ENCODE results near the gene ERBB4.

ERBB4 gene

DNA sequence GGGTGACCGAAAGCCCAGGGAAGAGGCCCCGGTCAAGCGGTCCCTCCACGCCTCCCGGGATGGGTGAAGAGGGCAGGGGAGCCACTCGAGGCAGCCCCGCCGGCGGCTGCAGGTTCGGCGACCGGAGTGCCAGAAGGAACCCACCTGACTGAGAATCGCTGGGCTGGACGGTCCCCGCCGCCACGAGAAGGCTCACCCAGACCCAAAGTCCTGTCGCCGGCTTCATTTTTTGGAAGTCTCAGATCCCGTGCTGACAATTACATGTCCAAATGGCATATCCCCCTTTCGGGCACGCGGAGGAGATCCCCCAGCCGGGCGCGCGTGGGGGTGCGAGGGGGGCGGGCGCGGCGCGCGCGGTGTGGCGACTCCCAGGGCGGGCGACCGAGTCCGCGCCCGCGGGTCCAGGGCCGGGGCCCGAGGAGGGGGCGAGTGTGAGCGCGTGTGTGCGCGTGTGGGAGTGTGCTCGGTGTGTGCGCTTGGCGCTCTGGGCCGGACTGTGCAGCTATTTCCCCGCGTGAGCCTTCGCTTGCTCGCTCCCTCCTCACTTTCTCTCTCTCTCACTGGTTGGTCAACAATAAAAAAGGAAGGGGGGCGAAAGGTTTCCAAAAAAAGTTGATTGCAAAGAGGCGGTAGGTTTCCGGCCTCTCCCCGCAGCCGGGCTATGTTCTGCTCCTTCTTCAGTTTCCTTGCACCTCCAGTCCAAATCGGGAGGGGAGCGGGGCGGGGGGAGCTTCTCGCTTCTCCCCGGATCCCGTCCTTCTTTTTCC lies at the start of gene ERBB4:
ERBB4 (minus strand) TSS at position 498 of the 767 bp plus-strand sequence; CDS start at position 226, 272 bp downstream.
- peak; percentile 55 for DNase-seq

DNA sequence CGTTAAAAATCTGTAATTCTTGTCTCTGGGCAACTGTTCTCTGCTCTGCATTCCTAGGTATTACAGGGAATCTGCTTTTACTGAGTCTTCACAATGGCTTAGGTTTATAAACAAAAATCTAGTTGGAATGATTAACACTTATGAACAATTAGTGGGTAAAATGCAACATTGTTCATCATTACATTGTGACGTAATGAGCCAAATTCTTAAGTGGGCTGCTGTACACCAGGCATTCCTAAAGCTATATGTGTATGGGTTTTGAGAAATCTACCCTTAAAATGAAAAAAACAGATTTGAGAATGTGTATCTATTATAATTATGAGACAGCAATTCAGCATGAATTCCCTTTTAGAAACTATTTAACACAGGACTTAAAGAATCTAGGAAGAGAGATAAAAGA lies 41.5 kb upstream of the ERBB4 start:
- DNase-seq: no peak

DNA sequence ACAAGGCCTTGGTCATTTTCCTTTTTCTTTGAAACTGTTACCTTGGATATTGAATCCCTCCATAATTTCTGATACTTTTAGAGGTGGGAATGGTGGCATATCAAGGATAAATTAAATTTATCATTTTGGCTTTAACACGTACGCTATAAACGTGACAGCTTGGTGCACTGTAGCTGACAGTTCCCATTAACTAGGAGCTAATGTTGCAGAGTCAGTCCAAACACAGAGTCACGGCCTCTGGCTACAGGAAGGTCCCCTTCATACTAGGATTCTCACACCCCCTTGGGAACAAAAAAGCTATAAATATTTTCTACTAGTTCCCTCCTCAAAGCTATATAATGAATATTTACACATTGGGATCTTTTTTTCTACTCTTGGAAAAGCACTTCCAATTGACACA lies 17.7 kb upstream of the ERBB4 start:
- no peak for DNase-seq

DNA sequence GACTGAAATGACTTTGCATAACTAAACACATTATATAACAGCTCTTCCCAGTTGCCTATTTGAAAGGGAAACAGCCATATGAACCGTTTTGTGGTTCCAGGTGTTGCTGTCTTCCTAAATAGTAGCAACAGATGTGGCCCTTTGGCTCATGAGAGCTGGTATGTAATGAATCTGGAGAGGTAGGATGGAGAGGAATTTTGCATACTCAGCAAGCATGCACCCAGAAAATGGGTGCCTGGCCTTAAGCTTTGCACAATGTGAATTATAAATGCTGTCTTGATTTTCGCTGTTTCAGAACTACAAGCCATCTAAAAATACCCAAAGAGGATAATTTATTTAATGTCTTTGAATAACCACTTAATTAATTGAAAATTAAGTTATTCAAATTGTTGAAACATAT lies 15.6 kb upstream of the ERBB4 start:
- no peak for DNase-seq

DNA sequence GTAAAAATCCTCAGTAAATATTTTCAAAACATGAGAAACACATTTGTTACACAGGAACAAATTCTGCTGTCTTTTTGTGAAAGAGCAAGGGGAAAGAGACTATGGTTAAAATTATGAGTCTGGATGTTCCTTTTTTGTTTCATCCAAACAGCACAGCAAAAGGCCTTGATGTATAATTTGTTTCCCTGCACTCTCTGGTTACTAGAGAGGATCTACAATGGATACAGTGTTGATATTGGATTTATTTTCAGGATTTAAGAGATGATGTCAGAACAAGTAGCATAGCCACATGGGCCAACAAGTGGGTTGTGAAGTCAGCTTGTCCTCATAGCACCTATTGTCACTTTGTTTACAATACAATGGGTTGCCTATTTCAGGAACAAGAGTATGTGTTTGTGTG lies 11.3 kb upstream of the ERBB4 start:
- DNase-seq: peak; percentile 18

DNA sequence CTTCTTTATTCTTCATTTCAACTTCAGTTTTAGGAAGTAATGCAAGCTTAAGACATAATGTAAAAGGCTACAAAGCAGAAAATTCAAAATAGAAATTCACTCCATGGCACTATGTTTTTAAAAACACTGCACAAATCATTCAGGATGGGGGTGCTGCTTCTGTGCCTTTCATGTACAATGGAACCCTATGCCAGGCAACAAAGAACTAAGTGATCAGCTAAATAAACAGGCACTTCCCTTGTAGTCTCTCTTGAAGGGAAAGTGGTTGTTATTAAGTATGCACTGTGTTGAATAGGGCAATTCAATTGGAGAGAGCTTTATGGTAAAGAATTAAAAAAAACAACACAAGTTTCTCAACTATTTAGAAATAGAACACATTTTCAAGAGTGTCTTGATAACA lies 10.9 kb upstream of the ERBB4 start:
- peak; percentile 25 for DNase-seq

DNA sequence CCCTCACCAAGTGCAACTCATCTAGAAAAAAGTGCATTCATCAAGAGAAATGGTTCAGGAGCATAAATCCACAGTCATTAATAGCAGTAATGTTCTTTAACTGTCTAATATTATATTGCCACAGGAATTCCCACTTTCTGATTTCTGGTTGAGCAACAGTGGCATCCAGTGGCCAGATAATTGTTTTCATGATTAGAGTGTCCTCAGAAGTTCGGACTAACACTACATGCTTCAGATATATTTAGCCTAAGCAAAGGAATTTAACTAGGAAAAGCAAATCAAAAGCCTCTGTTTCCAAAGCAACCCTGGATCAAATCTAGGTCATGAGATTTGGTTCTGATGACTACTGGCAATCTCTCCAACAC lies 9.8 kb upstream of the ERBB4 start:
- DNase-seq: peak; percentile 12

DNA sequence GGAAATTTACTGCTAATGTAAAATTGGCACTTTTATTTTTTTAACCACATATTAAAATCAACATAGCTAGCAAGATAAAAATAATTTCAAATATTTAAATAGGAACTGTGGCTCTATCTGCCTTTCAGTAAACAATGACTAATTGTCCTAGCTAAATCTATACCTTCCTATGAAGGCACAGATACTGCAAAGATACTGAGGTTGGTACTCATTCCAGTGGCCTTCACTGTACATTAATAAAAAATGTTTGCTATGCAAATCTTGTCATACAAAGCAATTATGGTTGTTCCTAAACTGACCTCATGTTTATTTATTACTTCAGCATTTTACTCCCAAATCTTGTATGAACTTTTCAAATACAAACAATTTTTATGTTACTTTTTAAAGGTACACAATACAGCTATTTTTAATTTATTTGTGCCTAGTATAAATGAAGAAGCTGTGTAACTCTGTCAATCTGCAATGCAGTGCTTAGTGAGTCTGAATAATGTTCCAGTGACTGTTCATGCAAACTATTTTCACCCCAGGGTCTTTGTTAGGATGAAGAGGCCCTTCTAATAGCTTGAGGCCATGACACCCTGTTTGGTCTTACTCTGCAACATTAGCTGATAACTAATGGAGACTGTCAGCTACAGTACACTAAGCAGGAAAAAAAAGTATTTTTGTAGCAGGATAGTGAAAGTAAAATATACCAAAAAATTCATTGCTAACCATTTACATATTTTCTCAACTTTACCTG lies 9.3 kb upstream of the ERBB4 start:
- DNase-seq: no peak

DNA sequence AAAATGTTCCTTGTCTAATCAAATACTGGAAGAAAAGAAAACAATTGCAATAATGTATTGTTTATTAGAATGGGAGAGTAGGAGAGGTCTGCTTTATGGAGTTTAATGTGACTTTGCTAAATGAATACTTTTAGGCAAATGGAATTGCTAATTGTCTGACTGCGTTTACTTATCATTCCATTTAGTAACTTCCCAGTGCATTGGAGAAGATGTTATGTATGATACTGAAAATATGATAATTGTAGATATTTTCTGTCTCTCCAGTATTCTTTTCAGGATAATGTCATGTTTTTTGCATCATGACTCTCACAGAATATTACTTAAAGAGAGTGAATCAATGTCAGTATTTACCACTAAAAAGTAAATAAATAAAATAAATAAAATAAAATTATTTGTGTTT lies 8.1 kb upstream of the ERBB4 start:
- no peak for DNase-seq

DNA sequence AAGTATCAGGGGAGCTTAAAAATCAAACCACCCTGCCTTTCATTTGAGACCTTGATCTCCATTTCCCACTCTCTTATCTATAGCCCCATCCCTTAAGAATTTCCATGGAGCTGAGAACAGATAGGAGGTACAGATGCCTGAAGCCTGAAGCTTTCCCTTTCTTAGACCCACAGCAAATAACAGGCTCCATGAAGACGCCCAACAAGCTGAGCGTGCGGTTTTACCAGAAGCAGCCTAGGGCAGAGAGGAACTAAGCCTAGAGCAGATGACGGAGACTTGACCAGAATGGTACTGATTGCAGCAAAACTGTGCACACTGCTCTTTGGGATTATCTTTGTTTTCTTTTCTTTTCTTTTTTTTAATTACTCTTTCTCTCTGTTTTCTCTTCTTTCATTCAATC lies 1.7 kb upstream of the ERBB4 start:
- no peak for DNase-seq

DNA sequence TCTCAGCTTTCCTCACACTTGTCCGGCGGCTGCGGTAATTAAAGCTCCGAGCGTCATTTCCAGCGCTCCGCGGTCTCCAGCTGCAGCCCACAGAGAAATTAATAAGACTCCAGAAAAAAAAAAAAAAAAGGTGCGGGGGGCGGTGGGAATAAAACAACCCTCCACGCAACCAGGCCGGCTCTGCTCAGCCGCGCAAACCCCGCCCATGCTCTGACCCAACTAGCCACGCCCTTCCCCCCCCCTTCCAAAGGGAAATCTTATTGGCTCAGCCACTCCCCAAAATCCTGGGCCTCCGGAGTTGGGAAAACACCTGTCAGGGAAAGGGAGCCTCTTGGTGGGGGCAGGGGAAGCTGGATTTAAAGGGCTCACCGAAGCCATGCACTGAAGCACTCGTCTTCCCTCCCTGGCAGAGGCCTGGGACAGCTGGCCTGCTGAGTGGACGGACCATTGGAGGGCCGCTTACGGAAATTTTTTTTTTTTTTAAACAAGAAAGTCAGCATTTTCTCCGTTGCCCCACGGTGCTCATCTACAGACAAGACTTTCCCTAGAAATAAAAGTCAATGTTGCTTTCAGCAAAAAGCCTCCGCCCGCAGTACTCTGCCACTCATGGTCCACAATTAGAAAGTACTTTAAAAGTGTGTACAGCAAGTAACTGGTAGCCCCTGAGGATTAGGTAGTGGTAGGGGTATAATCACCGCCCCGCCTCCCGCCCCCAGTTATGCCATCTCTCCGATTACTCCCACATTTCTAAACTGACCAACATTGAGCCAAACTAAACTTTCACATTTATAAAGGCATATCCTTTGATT lies 674 bp upstream of the ERBB4 start:
- DNase-seq: peak; percentile 80

DNA sequence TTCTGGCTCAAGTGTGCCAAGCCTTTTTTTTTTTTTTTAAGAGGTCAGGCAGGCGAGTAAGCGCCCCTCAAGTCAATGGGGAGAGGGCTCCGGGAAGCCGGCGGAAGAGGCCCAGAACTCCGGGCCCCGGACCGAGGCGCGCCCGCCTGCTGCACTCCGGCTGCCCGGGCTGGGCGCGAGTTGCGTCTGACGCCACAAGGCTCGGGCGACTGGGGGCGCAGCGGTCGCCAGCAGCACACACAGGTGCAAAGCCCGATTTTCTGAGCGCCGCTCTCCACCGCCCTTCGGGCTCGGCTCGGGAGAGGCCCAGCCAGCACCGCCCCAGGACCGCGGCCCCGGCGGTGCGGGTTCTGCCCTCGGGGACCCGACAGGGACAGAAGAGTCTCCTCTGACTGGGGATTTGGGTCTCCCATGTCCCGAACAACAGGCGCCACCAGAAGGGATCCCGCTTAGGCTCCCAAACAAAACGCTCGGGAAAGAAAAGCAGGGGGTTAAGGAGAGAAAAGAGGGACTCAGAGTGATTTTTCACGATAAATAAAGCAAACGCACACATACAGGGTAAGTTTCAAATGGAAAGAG lies 787 bp downstream of the ERBB4 start:
- peak; percentile 47 for DNase-seq

DNA sequence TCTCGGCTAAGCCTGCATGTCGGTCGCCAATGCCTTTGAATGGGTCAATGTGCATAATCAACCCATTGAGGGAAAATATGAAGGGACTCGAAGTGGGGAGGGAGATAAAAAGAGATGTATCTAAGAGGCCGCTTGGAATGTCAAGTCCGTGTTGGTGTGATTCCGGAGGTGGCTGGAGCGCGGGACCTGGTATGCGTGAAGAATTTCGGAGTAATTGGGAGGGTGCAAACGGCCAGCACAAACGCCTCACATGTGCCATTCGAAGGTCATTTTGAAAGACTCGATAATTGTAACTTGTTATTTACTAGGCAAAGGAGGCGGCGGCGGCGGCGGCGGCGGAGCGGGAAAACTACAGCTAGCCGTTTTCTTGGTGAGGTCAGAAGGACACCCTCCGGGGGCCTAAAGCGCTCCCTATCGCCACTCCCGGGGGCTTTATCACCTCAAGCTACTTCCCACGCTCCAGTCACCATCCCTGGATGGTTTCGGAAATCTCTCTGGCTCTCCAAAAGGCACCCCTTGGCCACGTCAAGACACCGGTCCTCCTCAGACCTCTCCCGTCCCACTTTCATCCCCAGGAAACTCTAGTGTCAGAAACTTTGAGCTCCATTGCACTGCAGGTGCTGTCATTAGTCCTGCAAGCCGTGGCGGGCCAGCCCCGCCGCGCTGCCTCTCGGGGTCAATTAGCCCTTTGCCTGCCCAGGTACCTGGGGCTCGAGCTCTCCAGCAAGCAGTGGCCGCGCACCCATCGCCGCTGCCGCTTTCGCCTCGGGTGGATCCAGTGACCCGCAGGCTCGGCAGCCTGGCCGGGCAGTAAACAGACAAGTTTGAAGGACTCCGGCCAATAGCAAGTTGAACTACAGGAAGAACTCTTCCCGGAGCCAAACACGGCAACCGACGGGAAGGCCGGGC lies 1.5 kb downstream of the ERBB4 start:
- DNase-seq: peak; percentile 42

DNA sequence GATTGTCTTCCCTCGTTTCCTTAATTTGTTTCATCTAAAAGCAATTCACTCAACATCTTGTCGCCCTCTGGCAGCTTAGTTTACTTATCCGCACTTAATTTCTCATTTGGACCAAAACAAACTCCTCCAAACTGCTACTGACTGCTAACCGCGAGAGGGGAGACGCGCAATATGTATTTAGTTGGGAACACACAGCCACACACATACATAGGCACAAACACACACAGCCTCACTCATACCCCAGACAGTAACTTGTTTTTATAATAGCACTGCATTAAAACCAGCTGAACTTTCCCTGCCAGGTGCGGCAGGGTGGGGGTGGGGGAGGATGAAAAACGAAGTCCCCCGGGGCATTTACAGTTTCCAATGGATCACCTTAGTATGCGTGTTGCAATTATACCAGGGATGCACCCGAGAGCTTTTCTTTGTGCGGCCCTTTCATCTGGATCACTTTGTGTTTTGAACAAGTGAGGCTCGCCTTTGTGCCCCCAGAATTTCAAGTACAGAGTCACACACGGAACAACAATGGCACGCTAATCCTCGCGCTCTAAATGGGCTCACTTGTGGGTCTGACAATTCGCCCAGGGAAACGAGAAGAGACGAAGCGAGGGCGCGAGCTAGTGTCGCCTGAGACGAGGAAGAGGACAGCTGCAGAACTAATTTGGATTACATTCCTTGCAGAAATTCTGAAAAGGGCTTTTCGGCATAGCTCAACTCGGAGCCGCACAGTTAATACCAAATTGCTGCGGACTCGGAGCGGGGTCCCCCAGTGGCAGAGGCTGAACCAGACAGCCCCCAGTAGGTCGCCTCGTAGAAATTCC lies 2.4 kb downstream of the ERBB4 start:
- peak; percentile 77 for DNase-seq

DNA sequence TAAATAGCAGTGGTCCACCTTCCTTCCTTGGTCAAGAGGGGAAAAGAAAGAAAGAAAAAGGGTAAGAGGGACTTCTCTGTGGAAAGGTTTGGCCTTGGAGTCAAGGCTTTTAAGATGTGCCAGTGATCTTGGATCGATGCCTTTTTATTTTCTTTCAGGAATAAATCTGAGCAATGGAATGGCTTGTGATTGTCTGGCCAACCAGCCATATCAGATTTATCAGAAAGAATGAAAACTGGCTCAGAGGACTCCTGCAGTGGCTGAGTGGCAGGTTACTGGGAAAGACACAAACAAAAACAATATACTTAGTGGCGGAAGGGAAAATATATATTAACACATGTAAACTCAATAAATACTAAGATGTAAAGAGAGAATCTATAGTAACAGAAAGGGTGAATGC lies 4.3 kb downstream of the ERBB4 start:
- no peak for DNase-seq

DNA sequence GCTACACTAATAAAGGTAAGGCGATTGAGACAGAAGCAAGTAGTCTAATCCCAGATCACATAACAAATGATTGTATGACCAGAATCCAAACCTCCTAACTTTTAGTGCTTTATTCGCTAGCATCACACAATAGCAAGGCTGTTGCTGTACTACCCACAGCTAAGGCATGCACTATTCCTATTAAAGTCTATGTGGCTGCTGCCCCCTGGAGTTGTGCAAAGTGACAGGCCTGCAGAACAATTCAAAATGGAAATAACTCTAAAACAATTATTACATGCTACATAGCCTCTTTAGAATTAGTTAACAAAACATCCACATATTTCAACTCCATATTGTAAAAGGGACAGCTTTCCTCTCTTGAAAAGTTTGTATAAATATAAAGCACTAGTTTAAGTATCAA lies 6.0 kb downstream of the ERBB4 start:
- DNase-seq: no peak

DNA sequence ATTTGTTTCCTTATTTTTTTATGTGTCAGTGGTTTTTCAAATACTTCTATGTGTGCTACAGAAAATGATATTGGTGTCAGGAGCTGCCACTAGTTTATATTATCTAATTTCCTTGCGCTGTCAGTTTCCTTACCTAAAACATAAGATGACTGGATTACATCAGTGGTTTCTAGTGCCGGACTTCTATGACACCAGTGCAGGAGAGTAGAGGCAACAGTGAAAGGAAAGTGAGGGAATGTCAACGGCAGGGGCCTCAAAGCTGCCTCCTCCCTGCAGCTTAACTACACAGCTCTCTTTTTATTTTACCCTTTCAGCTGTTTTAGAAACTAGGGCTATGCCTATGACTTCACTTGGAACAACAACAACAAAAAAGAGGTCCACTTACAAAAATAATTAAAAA lies 6.5 kb downstream of the ERBB4 start:
- DNase-seq: no peak

DNA sequence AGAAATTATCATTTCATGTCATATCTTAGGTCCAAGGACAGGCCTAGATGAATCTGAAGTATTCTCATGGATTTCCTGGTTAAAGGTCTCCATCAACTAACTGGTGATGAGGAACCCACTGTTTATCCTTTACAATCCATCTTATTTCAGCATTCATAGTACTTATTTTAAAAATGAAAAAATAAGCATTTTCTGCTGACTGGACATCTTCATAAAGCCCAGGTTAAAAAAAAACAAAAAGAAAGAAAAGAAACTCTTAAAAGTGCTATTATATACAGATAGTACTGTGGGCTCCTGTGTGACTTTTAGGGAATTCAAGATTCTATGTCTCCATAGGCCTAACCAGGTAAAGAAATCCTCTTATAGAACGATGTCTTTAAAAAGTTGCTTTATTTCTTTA lies 7.1 kb downstream of the ERBB4 start:
- DNase-seq: no peak

DNA sequence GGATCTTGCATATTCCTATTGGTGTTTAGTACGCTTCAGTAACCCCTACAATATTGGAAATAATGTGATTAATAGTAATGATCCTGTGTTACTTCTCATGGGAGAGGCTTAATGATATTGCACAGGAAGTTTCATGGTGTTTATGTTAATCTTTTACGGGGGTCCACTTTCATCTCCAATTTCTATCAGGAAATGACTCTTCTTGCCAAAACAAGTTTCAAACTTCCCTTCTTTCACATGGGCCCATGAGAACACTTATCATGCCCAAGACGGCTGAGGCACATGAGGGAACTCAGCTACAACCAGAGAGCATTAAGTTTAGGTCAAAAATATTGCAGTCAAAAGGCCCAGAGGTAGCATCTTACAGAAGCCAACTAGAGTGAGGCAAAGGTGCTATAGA lies 7.6 kb downstream of the ERBB4 start:
- DNase-seq: no peak

DNA sequence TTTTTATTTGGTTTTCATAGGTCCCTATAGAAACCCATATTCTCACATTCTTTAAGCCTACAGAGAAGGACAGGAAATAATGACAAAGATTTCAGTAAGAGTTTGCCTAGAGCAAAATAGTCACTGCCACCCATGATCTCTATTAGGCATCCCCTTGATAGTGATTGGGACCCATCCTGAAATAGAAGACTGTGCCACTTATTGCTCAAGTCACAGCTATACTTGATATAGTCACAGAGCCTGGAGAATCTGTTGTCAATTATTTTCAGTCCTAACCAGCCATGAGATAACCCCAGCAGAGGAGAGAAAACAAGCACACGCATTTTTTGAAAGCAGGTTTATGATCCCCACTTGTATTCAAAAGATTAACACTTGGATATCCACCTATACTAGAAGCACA lies 8.2 kb downstream of the ERBB4 start:
- DNase-seq: no peak

DNA sequence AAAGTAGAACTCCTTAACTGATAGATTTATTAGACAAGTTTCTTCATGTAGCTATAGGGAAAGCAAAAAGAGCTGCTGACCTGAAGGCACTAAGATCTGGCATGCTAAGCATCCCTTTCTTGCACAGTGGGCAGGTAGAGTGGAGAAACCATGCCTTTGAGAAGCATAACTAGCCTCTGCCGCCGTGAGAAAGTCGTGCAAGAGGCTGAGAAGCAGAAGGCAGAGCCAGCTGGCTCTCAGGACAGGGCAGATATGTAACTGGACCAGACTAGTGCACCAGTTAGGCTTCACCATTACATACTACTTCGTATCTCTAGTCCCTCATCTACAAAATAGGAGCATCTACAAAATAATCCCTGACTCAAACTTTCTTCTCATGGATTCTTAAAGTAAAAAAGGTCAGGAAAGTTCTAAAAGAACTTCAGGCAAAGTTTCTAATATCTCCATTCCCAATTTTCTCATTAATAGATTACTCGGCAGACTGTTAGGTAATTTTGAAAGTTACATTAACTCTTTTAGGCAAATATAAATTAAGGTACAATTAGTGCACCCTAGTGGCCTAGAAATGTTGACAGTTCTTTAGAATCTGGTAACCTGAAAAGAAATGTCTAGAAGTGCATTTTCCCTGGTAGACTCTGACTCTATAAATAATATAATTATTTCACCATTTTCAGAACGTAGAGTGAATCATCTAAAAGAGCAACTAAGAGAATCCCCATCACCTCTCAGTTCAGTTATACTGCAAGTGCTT lies 10.3 kb downstream of the ERBB4 start:
- DNase-seq: no peak
